Breast epithelium (tissue), 4 donors: ENCODE data around the gene LRRC4C. TPM values are rescaled to one million over a fixed set of nuclear protein-coding genes. Genes with fewer than 3 reads are reported as not detected.

Experiments used
- DNase-seq, 2 donors: peaks; one replicate each; pipeline ENCODE4 v3.0.0-alpha.2; 2019; ENCODE audit warnings: low spot score in 2 of 2
- H3K27ac ChIP-seq, 2 donors: fragments of 200-600 bp; sonication (generic) in 1 of 2; one replicate each; pipeline ENCODE4 v1.5.1; 2016 to 2019; ENCODE audit warnings: mild to moderate bottlenecking in 1 of 2
- H3K27me3 ChIP-seq, 2 donors: fragments of 200-600 bp; sonication (generic) in 1 of 2; one replicate each; pipeline versions ENCODE4 v1.5.1 to v1.6.0; 2017 to 2019; ENCODE audit warnings: control low read depth in 1 of 2, mild to moderate bottlenecking in 1 of 2
- H3K36me3 ChIP-seq: fragments of 200-600 bp; one replicate; pipeline ENCODE4 v1.5.1; 2019
- H3K4me1 ChIP-seq, 2 donors: fragments of 200-600 bp; sonication (generic); one replicate each; pipeline ENCODE4 v1.5.1; 2016 to 2019; ENCODE audit warnings: control low read depth in 1 of 2
- H3K4me3 ChIP-seq, 3 donors: fragments of 200-600 bp; sonication (generic); 1 replicate in 2 of 3; 2 replicates in 1 of 3; pipeline ENCODE4 v1.5.1; 2016 to 2019; ENCODE audit warnings: mild to moderate bottlenecking in 3 of 3, moderate library complexity in 2 of 3
- H3K9me3 ChIP-seq, 2 donors: fragments of 200-600 bp; sonication (generic) in 1 of 2; one replicate each; pipeline ENCODE4 v1.5.1; 2016 to 2019; ENCODE audit warnings: control low read depth in 1 of 2
- POLR2A ChIP-seq: fragments of 450-650 bp; IDR thresholded peaks from one replicate; pipeline ENCODE4 v1.6.1; 2016; ENCODE audit warnings: antibody characterized with exemption, mild to moderate bottlenecking, moderate library complexity
- POLR2AphosphoS5 ChIP-seq, 3 donors: sonication (generic); formaldehyde crosslinking; IDR thresholded peaks; one replicate each; pipeline ENCODE4 v1.6.1; 2017; ENCODE audit warnings: antibody characterized with exemption in 3 of 3
- intact Hi-C: fragments of 100-400 bp; cut with DNase I; formaldehyde crosslinking; loops from one replicate; pipeline ENCODE4 v1.15.1; 2023; ENCODE audit warnings: low total_unique reads
- total RNA-seq, 3 donors: library from RNA; depleted of rRNA; stranded (reverse); fragments of >200 nt; gene quantifications; one replicate each; pipeline ENCODE4 v1.1.0, GENCODE V29; 2016
- TF ChIP-seq, protein P1 (sequence below), 3 donors: fragments of 450-650 bp; IDR thresholded peaks; one replicate each; pipeline ENCODE4 v1.5.1; 2016 to 2017; ENCODE audit warnings: antibody characterized with exemption in 3 of 3, mild to moderate bottlenecking in 3 of 3, moderate library complexity in 3 of 3

Gene LRRC4C
- total RNA-seq, 3 donors from 2014 or later, result 2.9 to 15.4 (median 6.6) TPM

DNA sequence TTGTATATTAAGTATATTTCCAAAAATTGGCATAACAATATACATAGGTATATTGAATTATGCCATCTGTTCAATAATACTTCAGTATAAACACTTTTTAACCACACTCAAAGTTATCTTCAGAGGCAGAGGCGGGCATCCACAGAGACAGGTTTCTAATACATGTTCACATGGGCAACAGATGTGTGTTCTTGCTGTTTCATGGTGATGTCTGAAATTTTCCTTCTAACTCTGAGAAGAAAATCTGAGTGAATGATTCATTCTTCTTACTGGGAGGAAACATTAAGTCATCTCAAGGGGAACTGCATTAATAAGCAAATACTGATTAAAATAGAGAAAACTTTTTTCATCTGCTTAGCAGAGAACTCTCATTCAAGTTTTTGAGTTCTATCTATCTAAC is 1074.5 kb downstream of the LRRC4C start:
- TF ChIP-seq, protein P1, sequence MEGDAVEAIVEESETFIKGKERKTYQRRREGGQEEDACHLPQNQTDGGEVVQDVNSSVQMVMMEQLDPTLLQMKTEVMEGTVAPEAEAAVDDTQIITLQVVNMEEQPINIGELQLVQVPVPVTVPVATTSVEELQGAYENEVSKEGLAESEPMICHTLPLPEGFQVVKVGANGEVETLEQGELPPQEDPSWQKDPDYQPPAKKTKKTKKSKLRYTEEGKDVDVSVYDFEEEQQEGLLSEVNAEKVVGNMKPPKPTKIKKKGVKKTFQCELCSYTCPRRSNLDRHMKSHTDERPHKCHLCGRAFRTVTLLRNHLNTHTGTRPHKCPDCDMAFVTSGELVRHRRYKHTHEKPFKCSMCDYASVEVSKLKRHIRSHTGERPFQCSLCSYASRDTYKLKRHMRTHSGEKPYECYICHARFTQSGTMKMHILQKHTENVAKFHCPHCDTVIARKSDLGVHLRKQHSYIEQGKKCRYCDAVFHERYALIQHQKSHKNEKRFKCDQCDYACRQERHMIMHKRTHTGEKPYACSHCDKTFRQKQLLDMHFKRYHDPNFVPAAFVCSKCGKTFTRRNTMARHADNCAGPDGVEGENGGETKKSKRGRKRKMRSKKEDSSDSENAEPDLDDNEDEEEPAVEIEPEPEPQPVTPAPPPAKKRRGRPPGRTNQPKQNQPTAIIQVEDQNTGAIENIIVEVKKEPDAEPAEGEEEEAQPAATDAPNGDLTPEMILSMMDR (IDR thresholded peaks at IDR 0.05), result no peak
- TF ChIP-seq POLR2AphosphoS5 (IDR thresholded peaks at IDR 0.05) (no peak), POLR2A (no peak)
- Histone ChIP-seq H3K27me3 (no peaks in the 10 kb centered on the region), H3K9me3 (no peaks in the 10 kb centered on the region), H3K36me3 (no peaks in the 10 kb centered on the region), H3K27ac (no peak overlapping the region), H3K4me3 (no peak overlapping the region), H3K4me1 (no peaks in the 10 kb centered on the region)
- no peak for DNase-seq
- intact Hi-C loops, result loop anchor here (10.0 kb wide), 1 partner anchor 1010 kb away; no protein-coding TSS in a partner anchor

DNA sequence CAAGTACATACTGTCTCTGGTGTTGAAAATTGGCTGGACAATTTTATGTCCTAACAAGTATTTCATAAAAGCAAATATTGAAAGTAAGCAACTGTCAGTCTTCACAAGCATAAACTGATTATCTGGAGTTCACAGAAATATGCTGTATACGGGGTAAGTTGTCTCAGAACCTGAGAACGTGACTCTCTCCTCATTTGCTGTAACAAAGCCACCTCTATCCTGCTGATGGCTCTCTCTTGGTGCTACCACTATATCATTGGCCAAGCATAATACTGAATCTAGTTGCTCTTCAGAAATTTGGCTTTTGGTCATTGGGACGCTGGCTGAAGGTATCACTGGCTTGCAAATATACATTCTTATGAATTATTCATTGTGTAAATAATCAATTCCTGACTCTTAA is 1078.0 kb downstream of the LRRC4C start:
- Histone ChIP-seq H3K27ac (no peak overlapping the region), H3K27me3 (no peaks in the 10 kb centered on the region), H3K9me3 (no peaks in the 10 kb centered on the region), H3K4me3 (no peak overlapping the region), H3K36me3 (no peaks in the 10 kb centered on the region), H3K4me1 (no peaks in the 10 kb centered on the region)
- intact Hi-C loops, result loop anchor here (10.0 kb wide), 1 partner anchor 1007 kb away; no protein-coding TSS in a partner anchor
- TF ChIP-seq, protein P1 (IDR thresholded peaks at IDR 0.05), result no peak
- TF ChIP-seq POLR2A (no peak), POLR2AphosphoS5 (IDR thresholded peaks at IDR 0.05) (no peak)
- DNase-seq, result no peak

DNA sequence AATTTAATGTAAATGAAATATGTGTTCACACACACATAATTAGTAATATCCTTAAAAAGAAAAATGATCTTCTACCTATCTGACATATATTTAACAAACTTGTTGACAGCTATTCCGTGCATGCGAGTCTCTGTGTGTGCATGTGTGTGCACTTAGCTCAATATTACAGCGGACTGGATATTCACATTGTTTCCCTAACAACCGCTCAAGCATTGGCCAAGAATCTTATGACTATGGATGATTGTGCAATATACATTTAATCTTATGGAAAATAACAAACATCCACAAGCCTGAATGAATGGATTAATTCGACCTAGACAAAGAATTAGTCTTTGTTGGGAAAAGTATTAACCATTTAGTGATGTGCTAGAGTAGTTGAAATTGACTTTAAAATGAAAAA is 1078.6 kb downstream of the LRRC4C start:
- Histone ChIP-seq H3K27ac (no peak overlapping the region), H3K4me3 (no peak overlapping the region), H3K36me3 (no peaks in the 10 kb centered on the region), H3K27me3 (no peaks in the 10 kb centered on the region), H3K4me1 (no peaks in the 10 kb centered on the region), H3K9me3 (no peaks in the 10 kb centered on the region)
- no peak for DNase-seq
- TF ChIP-seq POLR2AphosphoS5 (IDR thresholded peaks at IDR 0.05) (no peak), POLR2A (no peak)
- TF ChIP-seq, protein P1 (IDR thresholded peaks at IDR 0.05), result no peak
- intact Hi-C loops, result loop anchor here (10.0 kb wide), 1 partner anchor 1006 kb away; no protein-coding TSS in a partner anchor

DNA sequence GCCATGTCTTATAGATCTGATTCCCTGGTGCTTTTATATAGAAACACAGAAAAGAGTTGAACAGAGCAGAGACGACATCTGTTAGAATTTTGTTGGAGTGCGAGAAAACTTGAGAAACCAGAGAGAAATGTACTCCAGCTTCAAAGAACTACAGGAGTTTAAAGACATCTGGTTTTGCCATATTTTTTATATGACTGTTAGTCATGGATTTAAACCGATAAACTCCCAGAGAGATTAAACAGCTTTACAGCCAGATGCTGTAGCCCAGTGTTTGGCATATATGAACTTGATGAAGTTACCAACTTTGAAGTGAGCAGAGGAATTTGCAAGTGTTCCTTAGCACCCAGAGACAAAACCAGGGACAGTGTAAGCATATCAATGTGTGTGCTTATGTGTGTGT is 1083.1 kb downstream of the LRRC4C start:
- Histone ChIP-seq H3K27me3 (no peaks in the 10 kb centered on the region), H3K4me3 (no peak overlapping the region), H3K36me3 (no peaks in the 10 kb centered on the region), H3K27ac (no peak overlapping the region), H3K9me3 (no peaks in the 10 kb centered on the region), H3K4me1 (no peaks in the 10 kb centered on the region)
- TF ChIP-seq POLR2AphosphoS5 (IDR thresholded peaks at IDR 0.05) (no peak), POLR2A (no peak)
- TF ChIP-seq, protein P1 (IDR thresholded peaks at IDR 0.05), result no peak
- intact Hi-C loops, result no loop called here
- DNase-seq, result no peak

DNA sequence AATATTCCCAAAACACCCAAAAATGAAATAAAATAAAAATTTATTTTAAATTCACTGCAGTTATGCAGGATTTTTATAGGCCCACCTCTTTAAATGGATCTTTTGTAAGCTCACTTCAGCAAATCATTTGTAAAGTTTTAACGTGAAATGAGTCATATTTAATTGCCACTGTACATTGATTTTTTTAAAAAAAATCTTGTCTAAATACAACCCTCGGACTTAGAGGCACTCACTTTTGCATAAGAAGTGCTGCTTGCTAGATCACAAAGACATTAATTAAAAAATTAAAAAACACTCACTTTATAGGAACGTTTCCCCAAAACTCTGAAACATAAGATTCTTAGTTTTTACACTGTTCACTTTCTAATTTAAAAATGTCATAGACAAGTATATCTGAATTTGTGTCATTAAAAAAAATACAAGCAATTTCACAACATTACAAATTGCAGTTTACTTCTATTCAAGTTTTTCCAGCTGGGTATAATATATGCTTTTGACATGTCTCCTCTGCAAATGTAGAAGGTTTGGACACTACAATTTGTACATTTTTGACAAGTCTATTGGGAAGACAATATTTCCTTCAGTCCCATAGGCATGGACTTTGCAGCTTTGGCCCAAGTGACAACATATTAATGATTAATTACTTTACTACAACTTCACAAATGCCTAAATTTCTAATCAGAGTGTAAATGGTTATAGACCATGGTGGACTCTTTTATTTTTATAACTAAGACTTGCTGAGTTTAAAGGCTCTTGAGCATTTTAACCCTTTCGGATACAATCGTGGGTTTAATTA is 1088.4 kb downstream of the LRRC4C start:
- no peak overlapping the region for H3K27ac ChIP-seq
- DNase-seq, result no peak
- intact Hi-C loops, result no loop called here
- TF ChIP-seq POLR2AphosphoS5 (IDR thresholded peaks at IDR 0.05), result no peak
- TF ChIP-seq, protein P1 (IDR thresholded peaks at IDR 0.05), result no peak
- no peak for TF ChIP-seq POLR2A
- H3K9me3 ChIP-seq, result no peaks in the 10 kb centered on the region
- H3K4me1 ChIP-seq, result no peaks in the 10 kb centered on the region
- no peaks in the 10 kb centered on the region for H3K36me3 ChIP-seq
- H3K27me3 ChIP-seq, result no peaks in the 10 kb centered on the region
- no peak overlapping the region for H3K4me3 ChIP-seq
